Mucosa of gallbladder (tissue), 1 donor: Measurements from ENCODE around the gene RGL1. TPM values are rescaled to one million over a fixed set of nuclear protein-coding genes. Genes with fewer than 3 reads are reported as not detected.
A peak's percentile ranks its signal among the peaks of the same experiment; 100 is the strongest.
"Not testable (repeated sequence)": the region's sequence is repeated elsewhere in the genome, so short reads cannot be mapped to it uniquely, and the experiment has no call there.

Source experiments
- DNase-seq: peaks from one replicate; pipeline ENCODE4 v3.0.0-alpha.2; 2020; ENCODE audit warnings: low spot score
- total RNA-seq: library from RNA; stranded (reverse); gene quantifications from one replicate; pipeline ENCODE4 v1.2.1, GENCODE V29; 2021
- donor health status: DM: no; HTN: no; CAD: no.

Gene RGL1
- total RNA-seq = 13.1 TPM

- peak; percentile 64 for DNase-seq
Measured at GRCh38 chr1:183804916-183805841, at the start of gene RGL1. RGL1 (plus strand) TSS chr1:183805120; CDS start chr1:183805298, 178 bp downstream.

GRCh38 chr1:183756326-183756725 is 48.6 kb upstream of the RGL1 start:
- no peak for DNase-seq

- no peak for DNase-seq
Measured at GRCh38 chr1:183757061-183757460, 47.9 kb upstream of the RGL1 start.

- no peak for DNase-seq
Measured at GRCh38 chr1:183758913-183759312, 46.0 kb upstream of the RGL1 start.

- DNase-seq = no peak
Measured at GRCh38 chr1:183760661-183761060, 44.3 kb upstream of the RGL1 start.

GRCh38 chr1:183761871-183762270 is 43.0 kb upstream of the RGL1 start:
- no peak for DNase-seq

- DNase-seq = not testable (repeated sequence)
Measured at GRCh38 chr1:183762856-183763255, 42.1 kb upstream of the RGL1 start.

GRCh38 chr1:183764981-183765380 is 39.9 kb upstream of the RGL1 start:
- DNase-seq = no peak

GRCh38 chr1:183769956-183770815 is 34.7 kb upstream of the RGL1 start:
- no peak for DNase-seq

GRCh38 chr1:183770816-183771128 is 34.1 kb upstream of the RGL1 start:
- DNase-seq = no peak

GRCh38 chr1:183773482-183774274 is 31.2 kb upstream of the RGL1 start:
- no peak for DNase-seq

- no peak for DNase-seq
Measured at GRCh38 chr1:183774938-183775337, 30.0 kb upstream of the RGL1 start.

GRCh38 chr1:183776731-183777130 is 28.2 kb upstream of the RGL1 start:
- no peak for DNase-seq

GRCh38 chr1:183777328-183777727 is 27.6 kb upstream of the RGL1 start:
- no peak for DNase-seq

- DNase-seq = no peak
Measured at GRCh38 chr1:183778045-183778444, 26.9 kb upstream of the RGL1 start.

- no peak for DNase-seq
Measured at GRCh38 chr1:183778568-183779433, 26.1 kb upstream of the RGL1 start.

- no peak for DNase-seq
Measured at GRCh38 chr1:183780159-183780558, 24.8 kb upstream of the RGL1 start.

GRCh38 chr1:183780757-183781156 is 24.2 kb upstream of the RGL1 start:
- no peak for DNase-seq

- DNase-seq = no peak
Measured at GRCh38 chr1:183783342-183783741, 21.6 kb upstream of the RGL1 start.

GRCh38 chr1:183783767-183784637 is 20.9 kb upstream of the RGL1 start:
- peak; percentile 85 for DNase-seq
